ENCODE measurements around the gene CEP43. TPM values are rescaled to one million over a fixed set of nuclear protein-coding genes. Genes with fewer than 3 reads are reported as not detected.

CEP43 gene
- total RNA-seq, 1 donor from 2014 or later, result 11.8 TPM

- no peak overlapping the region for H3K4me3 ChIP-seq (ENCODE audit: low read depth, low read length)
- no peaks in the 10 kb centered on the region for H3K36me3 ChIP-seq (ENCODE audit: control insufficient read depth, insufficient read depth, low read length)
- TF ChIP-seq CTCF (IDR thresholded peaks at IDR 0.05; ENCODE audit: insufficient read depth, low read length, severe bottlenecking), result no peak
- no peak for FAIRE-seq
- DNase-seq (ENCODE audit: low read depth), result no peak
- no peaks in the 10 kb centered on the region for H3K27me3 ChIP-seq (ENCODE audit: control insufficient read depth, insufficient read depth, low read length)
Observed at GRCh38 chr6:166987930-166988329, 11.3 kb upstream of the CEP43 start.

GRCh38 chr6:166988674-166989201, 10.5 kb upstream of the CEP43 start:
- no peak for DNase-seq (ENCODE audit: low read depth)
- Histone ChIP-seq H3K36me3 (ENCODE audit: control insufficient read depth, insufficient read depth, low read length) (no peaks in the 10 kb centered on the region), H3K27me3 (ENCODE audit: control insufficient read depth, insufficient read depth, low read length) (no peaks in the 10 kb centered on the region), H3K4me3 (ENCODE audit: low read depth, low read length) (no peak overlapping the region)
- no peak for FAIRE-seq
- no peak for TF ChIP-seq CTCF (IDR thresholded peaks at IDR 0.05; ENCODE audit: insufficient read depth, low read length, severe bottlenecking)

DNA sequence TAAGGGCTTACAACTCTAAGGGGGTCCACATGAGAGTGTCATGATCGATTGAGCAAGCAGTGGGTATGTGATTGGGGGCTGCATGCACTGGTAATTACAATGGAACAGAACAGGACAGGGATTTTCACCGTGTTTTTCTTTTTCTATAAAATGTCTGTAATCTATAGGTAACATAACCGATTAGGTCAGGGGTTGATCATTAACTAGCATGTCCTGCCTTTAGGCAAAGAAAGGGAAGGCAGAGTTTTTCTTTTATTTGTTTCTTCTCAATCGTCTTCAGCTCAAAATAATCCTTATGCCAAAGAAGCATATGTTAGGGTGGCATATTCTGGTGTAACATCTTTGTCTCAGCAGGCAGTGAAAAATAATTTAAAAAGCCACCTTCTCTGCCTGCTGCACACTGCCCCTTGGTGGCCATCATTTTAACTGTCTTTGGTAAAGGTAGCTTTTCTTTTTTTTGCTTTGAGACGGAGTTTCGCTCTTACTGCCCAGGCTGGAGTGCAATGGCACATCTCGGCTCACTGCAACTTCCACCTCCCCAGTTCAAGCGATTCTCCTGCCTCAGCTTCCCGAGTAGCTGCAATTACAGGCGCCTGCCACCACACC, 9.7 kb upstream of the CEP43 start:
- FAIRE-seq (no peak), DNase-seq (ENCODE audit: low read depth) (peak; percentile 20)
- Histone ChIP-seq H3K27me3 (ENCODE audit: control insufficient read depth, insufficient read depth, low read length) (no peaks in the 10 kb centered on the region), H3K36me3 (ENCODE audit: control insufficient read depth, insufficient read depth, low read length) (no peaks in the 10 kb centered on the region), H3K4me3 (ENCODE audit: low read depth, low read length) (no peak overlapping the region)
- TF ChIP-seq CTCF (IDR thresholded peaks at IDR 0.05; ENCODE audit: insufficient read depth, low read length, severe bottlenecking), result peak; percentile 54

GRCh38 chr6:166996406-166996805, 2.8 kb upstream of the CEP43 start:
- no peaks in the 10 kb centered on the region for H3K27me3 ChIP-seq (ENCODE audit: control insufficient read depth, insufficient read depth, low read length)
- H3K36me3 ChIP-seq (ENCODE audit: control insufficient read depth, insufficient read depth, low read length), result no peaks in the 10 kb centered on the region
- no peak overlapping the region for H3K4me3 ChIP-seq (ENCODE audit: low read depth, low read length)
- FAIRE-seq (no peak), DNase-seq (ENCODE audit: low read depth) (peak; percentile 51)
- TF ChIP-seq CTCF (IDR thresholded peaks at IDR 0.05; ENCODE audit: insufficient read depth, low read length, severe bottlenecking), result no peak

GRCh38 chr6:166997348-166997747, 1.8 kb upstream of the CEP43 start:
- DNase-seq (ENCODE audit: low read depth) (no peak), FAIRE-seq (no peak)
- Histone ChIP-seq H3K27me3 (ENCODE audit: control insufficient read depth, insufficient read depth, low read length) (no peaks in the 10 kb centered on the region), H3K4me3 (ENCODE audit: low read depth, low read length) (peak overlapping the region; percentile 97), H3K36me3 (ENCODE audit: control insufficient read depth, insufficient read depth, low read length) (no peaks in the 10 kb centered on the region)
- TF ChIP-seq CTCF (IDR thresholded peaks at IDR 0.05; ENCODE audit: insufficient read depth, low read length, severe bottlenecking), result no peak

DNA sequence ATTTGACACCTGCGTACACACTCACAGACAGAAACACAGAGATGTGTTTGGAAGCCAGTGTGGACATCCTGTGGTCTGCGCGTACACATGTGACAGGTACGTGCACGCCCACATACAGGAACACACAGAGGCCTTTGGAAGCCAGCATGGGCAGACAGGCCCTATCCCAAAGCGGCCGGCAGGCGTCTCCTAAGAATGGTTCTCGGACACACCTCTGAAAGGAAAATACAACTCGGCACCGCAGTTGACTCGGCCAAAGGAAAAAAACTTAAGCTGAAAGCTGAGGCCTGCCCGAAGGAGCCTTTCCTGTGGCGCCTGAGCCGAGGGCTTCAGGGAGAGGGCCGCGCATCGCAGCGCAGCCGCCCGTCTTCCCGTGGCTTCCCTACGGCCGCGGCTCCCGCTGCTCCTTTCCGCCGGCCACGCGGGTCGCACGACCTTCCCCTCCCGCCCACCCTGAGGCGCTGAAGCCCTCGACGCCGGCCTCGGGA, 1.4 kb upstream of the CEP43 start:
- H3K36me3 ChIP-seq (ENCODE audit: control insufficient read depth, insufficient read depth, low read length), result no peaks in the 10 kb centered on the region
- TF ChIP-seq CTCF (IDR thresholded peaks at IDR 0.05; ENCODE audit: insufficient read depth, low read length, severe bottlenecking), result peak; percentile 76
- H3K27me3 ChIP-seq (ENCODE audit: control insufficient read depth, insufficient read depth, low read length), result no peaks in the 10 kb centered on the region
- peak overlapping the region; percentile 97 for H3K4me3 ChIP-seq (ENCODE audit: low read depth, low read length)
- peak; percentile 47 for FAIRE-seq
- DNase-seq (ENCODE audit: low read depth), result peak; percentile 84
